GM12892 (cell line): Measurements from ENCODE around the gene NPAS3.

Experiments
- POLR2A ChIP-seq: IDR thresholded peaks from 2 replicates; pipeline ENCODE4 v1.6.1; 2011; ENCODE audit warnings: low read depth, low read length, control low read depth
- POLR2AphosphoS5 ChIP-seq: IDR thresholded peaks from 2 replicates; pipeline ENCODE4 v1.6.1; 2011; ENCODE audit warnings: low read depth, low read length, control low read depth
- TAF1 ChIP-seq: IDR thresholded peaks from 2 replicates; pipeline ENCODE4 v1.6.1; 2011; ENCODE audit warnings: low read depth, mild to moderate bottlenecking, control low read depth, low read length, borderline replicate concordance

DNA sequence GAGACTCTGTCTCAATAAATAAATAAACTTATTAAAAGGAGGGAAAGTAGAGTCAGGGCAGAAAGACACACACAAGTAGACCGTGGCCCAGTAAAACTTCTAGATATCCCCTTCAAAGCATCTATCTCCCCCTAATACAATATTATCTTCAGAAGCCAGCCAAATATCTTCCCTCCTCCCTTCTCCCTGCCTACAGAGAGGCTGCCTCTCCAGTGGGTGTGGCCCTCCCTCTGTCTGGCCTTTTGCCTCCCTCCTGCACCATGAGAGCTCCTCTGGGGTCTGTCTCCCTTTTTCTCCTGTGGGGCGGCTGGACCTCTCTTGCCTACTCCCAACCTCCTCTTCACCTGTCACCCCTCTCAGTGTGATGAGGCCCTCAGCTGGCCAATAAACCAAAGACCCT lies 873.0 kb downstream of the NPAS3 start:
- TF ChIP-seq POLR2A (no peak), POLR2AphosphoS5 (no peak), TAF1 (no peak)
